Spinal cord (tissue), 10 donors: Measurements from ENCODE around the gene C16orf74. TPM values are rescaled to one million over a fixed set of nuclear protein-coding genes. Genes with fewer than 3 reads are reported as not detected.
A peak's percentile ranks its signal among the peaks of the same experiment; 100 is the strongest.

Experiments used
- DNase-seq, 6 donors: peaks; one replicate each; pipeline versions ENCODE4 v3.0.0 to v3.0.0-alpha.2; 2013 to 2015; ENCODE audit warnings: low spot score in 6 of 6, low read depth in 4 of 6
- H3K27ac ChIP-seq: one replicate; pipeline ENCODE4 v1.5.1; 2013; ENCODE audit warnings: low read depth, low read length, control low read depth
- H3K27me3 ChIP-seq: one replicate; pipeline ENCODE4 v1.6.1; 2013; ENCODE audit warnings: low read length; ENCODE audit not compliant: control insufficient read depth, insufficient read depth
- H3K36me3 ChIP-seq: one replicate; pipeline ENCODE4 v1.6.1; 2013; ENCODE audit warnings: low read length; ENCODE audit not compliant: control insufficient read depth, insufficient read depth
- H3K4me1 ChIP-seq: one replicate; pipeline ENCODE4 v1.6.1; 2013; ENCODE audit warnings: low read length; ENCODE audit not compliant: control insufficient read depth, insufficient read depth
- H3K4me3 ChIP-seq: one replicate; pipeline ENCODE4 v1.5.1; 2013; ENCODE audit warnings: low read depth, low read length, control low read depth
- H3K9me3 ChIP-seq: one replicate; pipeline ENCODE4 v1.6.1; 2013; ENCODE audit warnings: low read length; ENCODE audit not compliant: control insufficient read depth, insufficient read depth
- WGBS: methylation state at CpG from one replicate; pipeline ENCODE4 v1.1.5; 2013; ENCODE audit warnings: missing lambda C conversion rate; ENCODE audit not compliant: insufficient coverage; 5-methylcytosine and 5-hydroxymethylcytosine counted together
- polyA plus RNA-seq, 2 donors: library from polyadenylated mRNA; unstranded; fragments of 120-200 nt; gene quantifications; one replicate each; pipeline ENCODE4 v1.2.1, GENCODE V29; 2013; ENCODE audit not compliant: insufficient read length in 2 of 2
- total RNA-seq, 2 donors: library from RNA; depleted of rRNA in 1 of 2; stranded (reverse); fragments of 120-200 nt in 1 of 2; fragments of >200 nt in 1 of 2; gene quantifications; one replicate each; pipeline versions ENCODE4 v1.2.3 to v1.2.4, GENCODE V29; 2013 to 2014
- donor health status: healthy.

The C16orf74 gene
- total and polyA plus RNA-seq, 4 donors = 1.8 to 4.8 (median 2.9) TPM

GRCh38 chr16:85793662-85794298 is 42.9 kb upstream of the C16orf74 start:
- no CpG with 5 or more reads among the region's 5 CpGs for WGBS
- Histone ChIP-seq H3K27me3 (no peaks in the 10 kb centered on the region), H3K4me3 (no peak overlapping the region), H3K36me3 (peaks cover 41% of the 10 kb centered on the region), H3K4me1 (peaks cover 13% of the 10 kb centered on the region), H3K9me3 (no peaks in the 10 kb centered on the region), H3K27ac (no peak overlapping the region)
- no peak for DNase-seq

GRCh38 chr16:85789773-85790172 is 38.9 kb upstream of the C16orf74 start:
- 87% methylated on average over 3 of the region's 6 CpGs for WGBS
- Histone ChIP-seq H3K27ac (no peak overlapping the region), H3K4me3 (no peak overlapping the region), H3K4me1 (no peaks in the 10 kb centered on the region), H3K36me3 (peaks cover 53% of the 10 kb centered on the region), H3K9me3 (no peaks in the 10 kb centered on the region), H3K27me3 (no peaks in the 10 kb centered on the region)
- no peak for DNase-seq

GRCh38 chr16:85788819-85789218 is 37.9 kb upstream of the C16orf74 start:
- no peaks in the 10 kb centered on the region for H3K9me3 ChIP-seq
- WGBS = 96% methylated on average over 9 of the region's 11 CpGs
- peaks cover 47% of the 10 kb centered on the region for H3K36me3 ChIP-seq

GRCh38 chr16:85785927-85786326 is 35.0 kb upstream of the C16orf74 start:
- Histone ChIP-seq H3K4me3 (no peak overlapping the region), H3K36me3 (peaks cover 48% of the 10 kb centered on the region), H3K4me1 (peaks cover 28% of the 10 kb centered on the region), H3K9me3 (no peaks in the 10 kb centered on the region), H3K27ac (no peak overlapping the region), H3K27me3 (no peaks in the 10 kb centered on the region)
- no peak for DNase-seq
- 100% methylated on average over 2 of the region's 2 CpGs for WGBS

More at GRCh38 chr16:85788819-85789218, 37.9 kb upstream of the C16orf74 start:
- Histone ChIP-seq H3K27ac (no peak overlapping the region), H3K4me1 (peaks cover 1% of the 10 kb centered on the region), H3K4me3 (no peak overlapping the region), H3K27me3 (no peaks in the 10 kb centered on the region)
- DNase-seq = no peak

GRCh38 chr16:85784813-85785212 is 33.9 kb upstream of the C16orf74 start:
- Histone ChIP-seq H3K36me3 (peaks cover 54% of the 10 kb centered on the region), H3K27ac (no peak overlapping the region), H3K4me3 (no peak overlapping the region), H3K27me3 (no peaks in the 10 kb centered on the region), H3K9me3 (no peaks in the 10 kb centered on the region), H3K4me1 (peaks cover 28% of the 10 kb centered on the region)
- no peak for DNase-seq
- WGBS = no CpG with 5 or more reads among the region's 2 CpGs

- Histone ChIP-seq H3K4me1 (peaks cover 28% of the 10 kb centered on the region), H3K36me3 (peaks cover 58% of the 10 kb centered on the region), H3K27me3 (no peaks in the 10 kb centered on the region), H3K9me3 (no peaks in the 10 kb centered on the region), H3K4me3 (no peak overlapping the region), H3K27ac (no peak overlapping the region)
- 84% methylated on average over 8 of the region's 8 CpGs for WGBS
- no peak for DNase-seq
Observed at GRCh38 chr16:85783441-85783840, 32.5 kb upstream of the C16orf74 start.

GRCh38 chr16:85782451-85782850 is 31.6 kb upstream of the C16orf74 start:
- no peaks in the 10 kb centered on the region for H3K9me3 ChIP-seq
- peaks cover 28% of the 10 kb centered on the region for H3K4me1 ChIP-seq
- H3K27ac ChIP-seq = peak overlapping the region; percentile 70
- peaks cover 58% of the 10 kb centered on the region for H3K36me3 ChIP-seq
- WGBS = 58% methylated on average over 5 of the region's 6 CpGs
- peak in 2 of 6 donors; percentile 33 to 53 for DNase-seq
- H3K27me3 ChIP-seq = no peaks in the 10 kb centered on the region
- H3K4me3 ChIP-seq = no peak overlapping the region

- Histone ChIP-seq H3K9me3 (no peaks in the 10 kb centered on the region), H3K4me1 (peaks cover 28% of the 10 kb centered on the region), H3K4me3 (no peak overlapping the region), H3K36me3 (peaks cover 52% of the 10 kb centered on the region), H3K27ac (peak overlapping the region; percentile 70), H3K27me3 (no peaks in the 10 kb centered on the region)
- DNase-seq = peak in 2 of 6 donors; percentile 76 to 88
- 44% methylated on average over 16 of the region's 16 CpGs for WGBS
Observed at GRCh38 chr16:85781695-85782370, 30.9 kb upstream of the C16orf74 start.

- 98% methylated on average over 6 of the region's 10 CpGs for WGBS
- Histone ChIP-seq H3K9me3 (no peaks in the 10 kb centered on the region), H3K27ac (no peak overlapping the region), H3K27me3 (no peaks in the 10 kb centered on the region), H3K4me1 (peaks cover 28% of the 10 kb centered on the region), H3K4me3 (no peak overlapping the region), H3K36me3 (peaks cover 46% of the 10 kb centered on the region)
- no peak for DNase-seq
Observed at GRCh38 chr16:85781156-85781555, 30.3 kb upstream of the C16orf74 start.

GRCh38 chr16:85780281-85780680 is 29.4 kb upstream of the C16orf74 start:
- Histone ChIP-seq H3K9me3 (no peaks in the 10 kb centered on the region), H3K36me3 (peaks cover 45% of the 10 kb centered on the region)
- 92% methylated on average over 26 of the region's 26 CpGs for WGBS

More at GRCh38 chr16:85780281-85780680, 29.4 kb upstream of the C16orf74 start:
- DNase-seq = no peak
- Histone ChIP-seq H3K4me1 (peaks cover 28% of the 10 kb centered on the region), H3K4me3 (no peak overlapping the region), H3K27me3 (no peaks in the 10 kb centered on the region), H3K27ac (no peak overlapping the region)
